ENCODE measurements around the gene MEA1. TPM values are rescaled to one million over a fixed set of nuclear protein-coding genes. Genes with fewer than 3 reads are reported as not detected.

The MEA1 gene
- total and polyA plus RNA-seq, 2 of the 4 experiments (the other 2 are of a cell fraction), result 116 to 126 TPM

GRCh38 chr6:43019152-43019551, 5.4 kb upstream of the MEA1 start:
- Histone ChIP-seq H3K9ac (ENCODE audit: low read depth, low read length) (no peak overlapping the region), H3K9me3 (ENCODE audit: control insufficient read depth, insufficient read depth, low read length) (no peaks in the 10 kb centered on the region), H2BK15ac (ENCODE audit: low read depth, low read length) (no peak overlapping the region), H3K79me1 (ENCODE audit: low read depth in 1 of 2, low read length in 2 of 2) (peaks cover 15 to 78% of the 10 kb centered on the region in 2 experiments), H4K5ac (ENCODE audit: low read depth, low read length) (no peak overlapping the region), H2BK5ac (ENCODE audit: low read depth, low read length, poor library complexity, severe bottlenecking) (no peak overlapping the region), H2BK20ac (ENCODE audit: low read depth, low read length) (no peak overlapping the region), H3K4me3 (ENCODE audit: insufficient read depth, low read depth, low read length) (no peak overlapping the region), H4K8ac (ENCODE audit: low read depth in 2 of 2, low read length in 2 of 2) (no peak overlapping the region), H2BK120ac (ENCODE audit: low read depth, low read length) (no peak overlapping the region), H3K27ac (ENCODE audit: insufficient read depth, low read length) (no peak overlapping the region), H3K18ac (ENCODE audit: low read depth, low read length) (no peak overlapping the region), H3K36me3 (ENCODE audit: control insufficient read depth, insufficient read depth, low read length) (peaks cover 30% of the 10 kb centered on the region), H3K4me2 (ENCODE audit: low read depth, low read length) (no peak overlapping the region), H4K20me1 (ENCODE audit: insufficient read depth, low read length) (peaks cover 5% of the 10 kb centered on the region; the same call in 1 of the 2 replicates), H3K27me3 (ENCODE audit: control insufficient read depth, insufficient read depth, low read length) (no peaks in the 10 kb centered on the region), H3K4ac (ENCODE audit: low read depth, low read length) (no peak overlapping the region), H2AK5ac (ENCODE audit: low read depth, low read length) (no peak overlapping the region), H2AFZ (replicated peaks; ENCODE audit: low read length, poor library complexity) (no peak overlapping the region), H3K14ac (replicated peaks; ENCODE audit: low read depth, low read length) (no peak overlapping the region), H3K4me1 (ENCODE audit: control insufficient read depth, insufficient read depth, low read length) (peaks cover 14% of the 10 kb centered on the region), H4K91ac (ENCODE audit: insufficient read depth, low read depth, low read length) (no peak overlapping the region), H2AK9ac (replicated peaks; ENCODE audit: low read depth, low read length, poor library complexity) (no peak overlapping the region), H3K9me1 (ENCODE audit: insufficient read depth, low read length) (peaks cover 5% of the 10 kb centered on the region), H3K23ac (ENCODE audit: low read depth, low read length) (no peak overlapping the region), H3K56ac (ENCODE audit: extremely low read depth, insufficient read depth, low read length) (no peak overlapping the region)
- no TSS peak for BruUV-seq (replicated peaks)
- TF ChIP-seq RCOR1 (IDR thresholded peaks at IDR 0.05; ENCODE audit: insufficient replicate concordance, low read length) (no peak), BHLHE40 (IDR thresholded peaks at IDR 0.05; ENCODE audit: low read depth, low read length) (no peak), POLR2A (IDR thresholded peaks at IDR 0.05; ENCODE audit: low read depth, low read length) (no peak), MAFK (IDR thresholded peaks at IDR 0.05; ENCODE audit: low read depth, low read length) (no peak), MAZ (IDR thresholded peaks at IDR 0.05; ENCODE audit: borderline replicate concordance, low read depth, low read length) (no peak), RFX5 (IDR thresholded peaks at IDR 0.05; ENCODE audit: low read depth, low read length) (no peak), FOS (IDR thresholded peaks at IDR 0.05; ENCODE audit: low read depth, low read length) (no peak), USF2 (IDR thresholded peaks at IDR 0.05; ENCODE audit: low read depth, low read length) (no peak), CEBPB (IDR thresholded peaks at IDR 0.05; ENCODE audit: low read depth, low read length) (no peak), RAD21 (IDR thresholded peaks at IDR 0.05; ENCODE audit: low read length) (no peak), SMC3 (IDR thresholded peaks at IDR 0.05; ENCODE audit: low read depth, low read length) (no peak), MXI1 (IDR thresholded peaks at IDR 0.05; ENCODE audit: borderline replicate concordance, low read depth, low read length) (no peak), CHD1 (IDR thresholded peaks at IDR 0.05; ENCODE audit: low read depth, low read length) (no peak), NFE2L2 (IDR thresholded peaks at IDR 0.05; ENCODE audit: low read depth, low read length) (no peak)
- TF ChIP-seq, protein P1, sequence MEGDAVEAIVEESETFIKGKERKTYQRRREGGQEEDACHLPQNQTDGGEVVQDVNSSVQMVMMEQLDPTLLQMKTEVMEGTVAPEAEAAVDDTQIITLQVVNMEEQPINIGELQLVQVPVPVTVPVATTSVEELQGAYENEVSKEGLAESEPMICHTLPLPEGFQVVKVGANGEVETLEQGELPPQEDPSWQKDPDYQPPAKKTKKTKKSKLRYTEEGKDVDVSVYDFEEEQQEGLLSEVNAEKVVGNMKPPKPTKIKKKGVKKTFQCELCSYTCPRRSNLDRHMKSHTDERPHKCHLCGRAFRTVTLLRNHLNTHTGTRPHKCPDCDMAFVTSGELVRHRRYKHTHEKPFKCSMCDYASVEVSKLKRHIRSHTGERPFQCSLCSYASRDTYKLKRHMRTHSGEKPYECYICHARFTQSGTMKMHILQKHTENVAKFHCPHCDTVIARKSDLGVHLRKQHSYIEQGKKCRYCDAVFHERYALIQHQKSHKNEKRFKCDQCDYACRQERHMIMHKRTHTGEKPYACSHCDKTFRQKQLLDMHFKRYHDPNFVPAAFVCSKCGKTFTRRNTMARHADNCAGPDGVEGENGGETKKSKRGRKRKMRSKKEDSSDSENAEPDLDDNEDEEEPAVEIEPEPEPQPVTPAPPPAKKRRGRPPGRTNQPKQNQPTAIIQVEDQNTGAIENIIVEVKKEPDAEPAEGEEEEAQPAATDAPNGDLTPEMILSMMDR (conservative IDR thresholded peaks at IDR 0.05; ENCODE audit: low read depth, low read length), result no peak
- TF ChIP-seq, protein P2, sequence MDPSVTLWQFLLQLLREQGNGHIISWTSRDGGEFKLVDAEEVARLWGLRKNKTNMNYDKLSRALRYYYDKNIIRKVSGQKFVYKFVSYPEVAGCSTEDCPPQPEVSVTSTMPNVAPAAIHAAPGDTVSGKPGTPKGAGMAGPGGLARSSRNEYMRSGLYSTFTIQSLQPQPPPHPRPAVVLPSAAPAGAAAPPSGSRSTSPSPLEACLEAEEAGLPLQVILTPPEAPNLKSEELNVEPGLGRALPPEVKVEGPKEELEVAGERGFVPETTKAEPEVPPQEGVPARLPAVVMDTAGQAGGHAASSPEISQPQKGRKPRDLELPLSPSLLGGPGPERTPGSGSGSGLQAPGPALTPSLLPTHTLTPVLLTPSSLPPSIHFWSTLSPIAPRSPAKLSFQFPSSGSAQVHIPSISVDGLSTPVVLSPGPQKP (IDR thresholded peaks at IDR 0.05; ENCODE audit: borderline replicate concordance, low read depth, low read length), result no peak
- DNase-seq (no peak), ATAC-seq (ENCODE audit: low read depth) (no peak)
- ChIA-PET CTCF (no interaction called here), POLR2A (ENCODE audit: unreplicated experiment) (no interaction called here)
- in situ Hi-C loops (cut with MboI; ENCODE audit: low sequenced_read_pairs), result no loop called here
- intact Hi-C loops (cut with micrococcal nuclease), result no loop called here
- dilution Hi-C loops (cut with HindIII; ENCODE audit: low sequenced_read_pairs, unreplicated experiment), result no loop called here
- WGBS, 2 experiments (ENCODE audit: extremely low coverage in 2 of 2, insufficient read length in 1 of 2), result no CpG with 5 or more reads among the region's 2 CpGs

Measured in IMR-90 (cell line).